OCI-LY7 (cell line): ENCODE results near the gene SRPRA. TPM values are rescaled to one million over a fixed set of nuclear protein-coding genes. Genes with fewer than 3 reads are reported as not detected.

Experiments
- BruUV-seq: library from RNA; stranded (reverse); fragments of 400-500 nt; replicated peaks from 2 replicates; lab custom pipeline; 2021; lab: Mats Ljungman, UMichigan
- CTCF ChIA-PET: fragments of 300-600 bp; sonication (Branson Sonifier 250); formaldehyde crosslinking; loops from one replicate; lab custom pipeline; 2022; ENCODE audit warnings: antibody characterized with exemption; ENCODE audit not compliant: unreplicated experiment; lab: Charles Lee
- POLR2A ChIA-PET: fragments of 300-600 bp; sonication (Branson Sonifier 250); formaldehyde crosslinking; loops from one replicate; lab custom pipeline; 2022; ENCODE audit warnings: antibody characterized with exemption; lab: Charles Lee
- DNase-seq: peaks from one replicate; pipeline ENCODE4 v3.0.0-alpha.2; 2015; ENCODE audit warnings: low spot score
- H2AFZ ChIP-seq: fragments of 200-600 bp; sonication (generic), shearing (Covaris generic); 2 replicates; pipeline ENCODE4 v1.6.1; 2014; ENCODE audit warnings: mild to moderate bottlenecking, antibody characterized with exemption, low read length, moderate library complexity
- H3K27ac ChIP-seq: fragments of 200-600 bp; sonication (generic); 2 replicates; pipeline ENCODE4 v1.5.1; 2014; ENCODE audit warnings: mixed run types, low read depth, mild to moderate bottlenecking, moderate library complexity, low read length, inconsistent platforms; ENCODE audit not compliant: poor library complexity, severe bottlenecking
- H3K36me3 ChIP-seq: fragments of 200-600 bp; sonication (generic); 2 replicates; pipeline ENCODE4 v1.6.1; 2014; ENCODE audit warnings: mild to moderate bottlenecking, antibody characterized with exemption, low read length, moderate library complexity, mixed read lengths; ENCODE audit not compliant: insufficient read depth
- H3K4me1 ChIP-seq: fragments of 200-600 bp; sonication (generic); 2 replicates; pipeline ENCODE4 v1.5.1; 2014; ENCODE audit warnings: mild to moderate bottlenecking, low read length; ENCODE audit not compliant: insufficient read depth, poor library complexity, severe bottlenecking
- H3K4me2 ChIP-seq: fragments of 200-600 bp; sonication (generic); 2 replicates; pipeline ENCODE4 v1.6.1; 2014; ENCODE audit warnings: mild to moderate bottlenecking, low read length
- H3K4me3 ChIP-seq: fragments of 200-600 bp; sonication (generic); 2 replicates; pipeline ENCODE4 v1.5.1; 2014; ENCODE audit warnings: mild to moderate bottlenecking, low read depth, low read length; ENCODE audit not compliant: poor library complexity, severe bottlenecking
- H3K79me2 ChIP-seq: fragments of 200-600 bp; sonication (generic); 2 replicates; pipeline ENCODE4 v1.6.1; 2016; ENCODE audit warnings: low read depth, mild to moderate bottlenecking, low read length, moderate library complexity, mixed read lengths; ENCODE audit not compliant: insufficient read depth
- H3K9me2 ChIP-seq: fragments of 200-600 bp; sonication (generic); 2 replicates; pipeline ENCODE4 v1.6.1; 2016; ENCODE audit warnings: mild to moderate bottlenecking, low read length, mixed read lengths; ENCODE audit not compliant: insufficient read depth
- H3K9me3 ChIP-seq: fragments of 200-600 bp; sonication (generic); 2 replicates; pipeline ENCODE4 v1.6.1; 2014; ENCODE audit warnings: mild to moderate bottlenecking, mixed run types, low read length, mixed read lengths
- H4K20me1 ChIP-seq: fragments of 200-600 bp; sonication (generic); 2 replicates; pipeline ENCODE4 v1.6.1; 2014; ENCODE audit warnings: mild to moderate bottlenecking, antibody characterized with exemption, low read length, moderate library complexity, mixed read lengths; ENCODE audit not compliant: insufficient read depth
- EZH2phosphoT487 ChIP-seq: fragments of 200-600 bp; sonication (generic); IDR thresholded peaks from 2 replicates; pipeline ENCODE4 v1.6.1; 2018; ENCODE audit warnings: low read depth, borderline replicate concordance, mild to moderate bottlenecking, mixed run types, antibody characterized with exemption, low read length, moderate library complexity, mixed read lengths
- intact Hi-C: fragments of 100-400 bp; cut with micrococcal nuclease; formaldehyde crosslinking; loops from one replicate; pipeline ENCODE4 v1.10.0; 2022; ENCODE audit not compliant: unreplicated experiment
- total RNA-seq, 2 experiments: library from RNA; depleted of rRNA in 1 of 2; stranded (reverse); fragments of >200 nt in 1 of 2; shearing (Covaris generic) in 1 of 2; gene quantifications; 2 replicates each; pipeline ENCODE4 v1.2.3, GENCODE V29; 2014 to 2022
- TF ChIP-seq, protein P1 (sequence below): fragments of 200-600 bp; sonication (generic); conservative IDR thresholded peaks from 2 replicates; pipeline ENCODE4 v1.5.1; 2014; ENCODE audit warnings: mild to moderate bottlenecking, antibody characterized with exemption, low read length, moderate library complexity, mixed read lengths

Gene SRPRA
- total RNA-seq, 2 experiments from 2014 or later = 62.9 to 100 TPM

DNA sequence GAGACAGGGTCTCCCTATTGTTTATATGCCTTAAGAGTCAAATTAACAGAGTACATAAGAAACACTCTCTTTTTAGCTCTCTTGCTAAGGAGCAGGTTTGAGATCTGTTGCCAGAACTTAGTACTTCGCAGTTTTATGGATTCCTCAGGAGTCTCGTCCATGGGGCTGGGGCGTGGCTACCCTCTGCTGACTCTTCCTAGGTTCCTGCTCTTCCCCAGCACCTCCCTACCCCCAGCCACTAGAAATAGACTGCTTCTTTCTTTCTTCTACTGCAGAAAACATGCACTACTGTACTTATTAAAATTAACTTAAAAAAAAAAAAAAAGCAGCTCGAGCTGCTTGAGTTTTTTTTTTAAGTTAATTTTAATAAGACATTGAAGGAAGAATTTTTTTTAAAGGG lies 49.1 kb downstream of the SRPRA start:
- Histone ChIP-seq H4K20me1 (no peaks in the 10 kb centered on the region; the same call in 1 of the 2 replicates), H3K9me3 (peaks cover 19% of the 10 kb centered on the region), H3K4me1 (peaks cover 12% of the 10 kb centered on the region), H3K79me2 (peaks cover 58% of the 10 kb centered on the region; the same call in 1 of the 2 replicates), H3K9me2 (no peaks in the 10 kb centered on the region), H3K4me2 (no peak overlapping the region), H3K4me3 (no peak overlapping the region), H3K36me3 (peaks cover 18% of the 10 kb centered on the region), H2AFZ (no peak overlapping the region), H3K27ac (no peak overlapping the region)
- no TSS peak for BruUV-seq
- intact Hi-C loops = no loop called here
- ChIA-PET CTCF (no interaction called here), POLR2A (interaction anchor here (0.6 to 1.2 kb wide), 4 partner anchors 9 to 731 kb away, joined by 3 read pairs; no protein-coding TSS in a partner anchor)
- no peak for DNase-seq
- TF ChIP-seq, protein P1, sequence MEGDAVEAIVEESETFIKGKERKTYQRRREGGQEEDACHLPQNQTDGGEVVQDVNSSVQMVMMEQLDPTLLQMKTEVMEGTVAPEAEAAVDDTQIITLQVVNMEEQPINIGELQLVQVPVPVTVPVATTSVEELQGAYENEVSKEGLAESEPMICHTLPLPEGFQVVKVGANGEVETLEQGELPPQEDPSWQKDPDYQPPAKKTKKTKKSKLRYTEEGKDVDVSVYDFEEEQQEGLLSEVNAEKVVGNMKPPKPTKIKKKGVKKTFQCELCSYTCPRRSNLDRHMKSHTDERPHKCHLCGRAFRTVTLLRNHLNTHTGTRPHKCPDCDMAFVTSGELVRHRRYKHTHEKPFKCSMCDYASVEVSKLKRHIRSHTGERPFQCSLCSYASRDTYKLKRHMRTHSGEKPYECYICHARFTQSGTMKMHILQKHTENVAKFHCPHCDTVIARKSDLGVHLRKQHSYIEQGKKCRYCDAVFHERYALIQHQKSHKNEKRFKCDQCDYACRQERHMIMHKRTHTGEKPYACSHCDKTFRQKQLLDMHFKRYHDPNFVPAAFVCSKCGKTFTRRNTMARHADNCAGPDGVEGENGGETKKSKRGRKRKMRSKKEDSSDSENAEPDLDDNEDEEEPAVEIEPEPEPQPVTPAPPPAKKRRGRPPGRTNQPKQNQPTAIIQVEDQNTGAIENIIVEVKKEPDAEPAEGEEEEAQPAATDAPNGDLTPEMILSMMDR = no peak
- TF ChIP-seq EZH2phosphoT487 = no peak

DNA sequence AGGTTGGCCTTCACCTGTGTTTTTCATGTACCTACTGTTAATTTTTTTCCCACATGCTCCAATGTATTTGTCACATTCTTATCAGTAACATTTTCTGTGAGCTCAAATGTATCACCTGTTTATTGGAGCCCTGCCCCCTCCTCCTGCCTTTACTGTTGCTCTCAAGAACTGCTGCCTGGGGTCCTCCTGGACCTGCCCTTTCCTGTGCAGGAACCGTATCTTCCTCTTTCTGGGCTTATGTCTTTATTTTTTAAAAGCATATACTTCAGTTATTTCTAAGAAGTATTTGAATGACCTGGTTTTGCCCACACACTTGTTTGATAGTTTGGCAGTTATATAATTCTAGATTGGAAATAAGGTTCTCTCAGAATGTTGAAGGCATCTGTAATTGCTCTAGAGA lies 51.2 kb downstream of the SRPRA start:
- no peaks in the 10 kb centered on the region; the same call in 1 of the 2 replicates for H4K20me1 ChIP-seq

More for the DNA sequence above, 51.2 kb downstream of the SRPRA start:
- no peak overlapping the region for H2AFZ ChIP-seq
- peak overlapping the region; percentile 16; the same call in 1 of the 2 replicates for H3K4me2 ChIP-seq
- DNase-seq = peak; percentile 13
- H3K4me3 ChIP-seq = no peak overlapping the region
- no peak for TF ChIP-seq EZH2phosphoT487
- TF ChIP-seq, protein P1 = no peak
- ChIA-PET POLR2A (interaction anchor here (0.8 to 0.9 kb wide), 2 partner anchors 14 to 37 kb away, joined by 3 to 4 read pairs; no protein-coding TSS in a partner anchor), CTCF (no interaction called here)
- peaks cover 50% of the 10 kb centered on the region; the same call in 1 of the 2 replicates for H3K79me2 ChIP-seq
- no TSS peak for BruUV-seq
- intact Hi-C loops = no loop called here
- H3K36me3 ChIP-seq = peaks cover 15% of the 10 kb centered on the region
- H3K27ac ChIP-seq = no peak overlapping the region
- H3K9me3 ChIP-seq = 0 out of 2 replicates have a peak, but pooled peaks cover 6% of the 10 kb centered on the region
- peaks cover 21% of the 10 kb centered on the region for H3K4me1 ChIP-seq
- no peaks in the 10 kb centered on the region for H3K9me2 ChIP-seq
